GM18517 (cell line): ENCODE data around the gene ELF1.
"Not testable (repeated sequence)": the region's sequence is repeated elsewhere in the genome, so short reads cannot be mapped to it uniquely, and the experiment has no call there.

Experiments used
- ATAC-seq: cut with Tn5 transposase; IDR thresholded peaks from one replicate; pipeline ENCODE4 v1.9.1; 2021; ENCODE audit warnings: mild to moderate bottlenecking, moderate library complexity; ENCODE audit not compliant: unreplicated experiment

ELF1 gene

GRCh38 chr13:40983725-40984667 lies 35.1 kb downstream of the ELF1 start:
- no peak for ATAC-seq

- ATAC-seq: no peak
Observed at GRCh38 chr13:40983259-40983658, 35.9 kb downstream of the ELF1 start.

GRCh38 chr13:40982772-40983171 lies 36.3 kb downstream of the ELF1 start:
- ATAC-seq: peak; percentile 61

GRCh38 chr13:40981949-40982348 lies 37.2 kb downstream of the ELF1 start:
- no peak for ATAC-seq

- no peak for ATAC-seq
Observed at GRCh38 chr13:40981361-40981760, 37.8 kb downstream of the ELF1 start.

- no peak for ATAC-seq
Observed at GRCh38 chr13:40980461-40980860, 38.7 kb downstream of the ELF1 start.

GRCh38 chr13:40979232-40979631 lies 39.9 kb downstream of the ELF1 start:
- ATAC-seq: no peak

GRCh38 chr13:40978109-40978508 lies 41.0 kb downstream of the ELF1 start:
- not testable (repeated sequence) for ATAC-seq

GRCh38 chr13:40975441-40975840 lies 43.7 kb downstream of the ELF1 start:
- ATAC-seq: no peak

- peak; percentile 58 for ATAC-seq
Observed at GRCh38 chr13:40974460-40975407, 44.4 kb downstream of the ELF1 start.

- ATAC-seq: no peak
Observed at GRCh38 chr13:40973409-40973808, 45.7 kb downstream of the ELF1 start.

- no peak for ATAC-seq
Observed at GRCh38 chr13:40971321-40971720, 47.8 kb downstream of the ELF1 start.

GRCh38 chr13:40970803-40971202 lies 48.3 kb downstream of the ELF1 start:
- ATAC-seq: no peak

GRCh38 chr13:40969169-40969901 lies 49.8 kb downstream of the ELF1 start:
- ATAC-seq: peak; percentile 72

- ATAC-seq: no peak
Observed at GRCh38 chr13:40968416-40969000, 50.6 kb downstream of the ELF1 start.

GRCh38 chr13:40966298-40966697 lies 52.8 kb downstream of the ELF1 start:
- ATAC-seq: no peak

- ATAC-seq: no peak
Observed at GRCh38 chr13:40963927-40964326, 55.2 kb downstream of the ELF1 start.

GRCh38 chr13:40961826-40962225 lies 57.3 kb downstream of the ELF1 start:
- ATAC-seq: no peak

GRCh38 chr13:40961214-40961613 lies 57.9 kb downstream of the ELF1 start:
- ATAC-seq: no peak

- ATAC-seq: no peak
Observed at GRCh38 chr13:40960716-40961115, 58.4 kb downstream of the ELF1 start.
